AG08395 (cell line): ENCODE measurements around the gene POMGNT1.
"Not testable (repeated sequence)": the region's sequence is repeated elsewhere in the genome, so short reads cannot be mapped to it uniquely, and the experiment has no call there.

Experiments
- DNase-seq: peaks from one replicate; pipeline ENCODE4 v3.0.0; 2012; ENCODE audit warnings: mixed read lengths, low spot score

The POMGNT1 gene

GRCh38 chr1:46197964-46198811 lies at the start of gene POMGNT1:
POMGNT1 (minus strand) TSS chr1:46198434; CDS start chr1:46197821, 613 bp downstream.
- DNase-seq, result peak; percentile 92

GRCh38 chr1:46247436-46248121 lies 49.3 kb upstream of the POMGNT1 start, which contains the start of gene RAD54L:
RAD54L (plus strand) TSS chr1:46247763; CDS start chr1:46248406, 643 bp downstream.
- DNase-seq, result peak; percentile 99

- DNase-seq, result peak; percentile 43
These were observed 48.6 kb upstream of the POMGNT1 start for GRCh38 chr1:46246548-46247435.

GRCh38 chr1:46246136-46246535 lies 47.9 kb upstream of the POMGNT1 start:
- DNase-seq, result not testable (repeated sequence)

- DNase-seq, result peak; percentile 61
These were observed 46.6 kb upstream of the POMGNT1 start for GRCh38 chr1:46244656-46245371.

GRCh38 chr1:46243831-46244230 lies 45.6 kb upstream of the POMGNT1 start:
- not testable (repeated sequence) for DNase-seq

GRCh38 chr1:46242918-46243317 lies 44.7 kb upstream of the POMGNT1 start:
- no peak for DNase-seq

- not testable (repeated sequence) for DNase-seq
These were observed 43.5 kb upstream of the POMGNT1 start for GRCh38 chr1:46241733-46242132.

GRCh38 chr1:46238865-46239264 lies 40.6 kb upstream of the POMGNT1 start:
- not testable (repeated sequence) for DNase-seq

- no peak for DNase-seq
These were observed 38.6 kb upstream of the POMGNT1 start for GRCh38 chr1:46236882-46237281.

- DNase-seq, result not testable (repeated sequence)
These were observed 33.0 kb upstream of the POMGNT1 start for GRCh38 chr1:46231231-46231630.

- DNase-seq, result no peak
These were observed 26.7 kb upstream of the POMGNT1 start for GRCh38 chr1:46224966-46225365.

- peak; percentile 81 for DNase-seq
These were observed 25.3 kb upstream of the POMGNT1 start for GRCh38 chr1:46223472-46223943.

- DNase-seq, result not testable (repeated sequence)
These were observed 24.8 kb upstream of the POMGNT1 start for GRCh38 chr1:46223055-46223454.

GRCh38 chr1:46221749-46222148 lies 23.5 kb upstream of the POMGNT1 start:
- no peak for DNase-seq

- DNase-seq, result no peak
These were observed 22.6 kb upstream of the POMGNT1 start for GRCh38 chr1:46220808-46221207.

- no peak for DNase-seq
These were observed 21.6 kb upstream of the POMGNT1 start for GRCh38 chr1:46219551-46220520.

- no peak for DNase-seq
These were observed 20.2 kb upstream of the POMGNT1 start for GRCh38 chr1:46218443-46218842.

GRCh38 chr1:46215504-46215903 lies 17.3 kb upstream of the POMGNT1 start:
- DNase-seq, result no peak

GRCh38 chr1:46211051-46211450 lies 12.8 kb upstream of the POMGNT1 start:
- no peak for DNase-seq
